Measurements from ENCODE around the gene SPOPL. TPM values are rescaled to one million over a fixed set of nuclear protein-coding genes. Genes with fewer than 3 reads are reported as not detected.

The SPOPL gene
- polyA plus RNA-seq, 1 donor from 2014 or later, result 16.4 TPM

- peak overlapping the region; percentile 95 for H3K4me2 ChIP-seq (ENCODE audit: low read length)
- no peaks in the 10 kb centered on the region for H3K27me3 ChIP-seq (ENCODE audit: insufficient read depth, low read depth, low read length)
- no peak for TF ChIP-seq TAF1 (IDR thresholded peaks at IDR 0.05; ENCODE audit: low read depth)
- TF ChIP-seq RAD21 (conservative IDR thresholded peaks at IDR 0.05), result no peak
- TF ChIP-seq MXI1 (conservative IDR thresholded peaks at IDR 0.05; ENCODE audit: poor library complexity, severe bottlenecking), result no peak
- TF ChIP-seq, protein P1, sequence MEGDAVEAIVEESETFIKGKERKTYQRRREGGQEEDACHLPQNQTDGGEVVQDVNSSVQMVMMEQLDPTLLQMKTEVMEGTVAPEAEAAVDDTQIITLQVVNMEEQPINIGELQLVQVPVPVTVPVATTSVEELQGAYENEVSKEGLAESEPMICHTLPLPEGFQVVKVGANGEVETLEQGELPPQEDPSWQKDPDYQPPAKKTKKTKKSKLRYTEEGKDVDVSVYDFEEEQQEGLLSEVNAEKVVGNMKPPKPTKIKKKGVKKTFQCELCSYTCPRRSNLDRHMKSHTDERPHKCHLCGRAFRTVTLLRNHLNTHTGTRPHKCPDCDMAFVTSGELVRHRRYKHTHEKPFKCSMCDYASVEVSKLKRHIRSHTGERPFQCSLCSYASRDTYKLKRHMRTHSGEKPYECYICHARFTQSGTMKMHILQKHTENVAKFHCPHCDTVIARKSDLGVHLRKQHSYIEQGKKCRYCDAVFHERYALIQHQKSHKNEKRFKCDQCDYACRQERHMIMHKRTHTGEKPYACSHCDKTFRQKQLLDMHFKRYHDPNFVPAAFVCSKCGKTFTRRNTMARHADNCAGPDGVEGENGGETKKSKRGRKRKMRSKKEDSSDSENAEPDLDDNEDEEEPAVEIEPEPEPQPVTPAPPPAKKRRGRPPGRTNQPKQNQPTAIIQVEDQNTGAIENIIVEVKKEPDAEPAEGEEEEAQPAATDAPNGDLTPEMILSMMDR (IDR thresholded peaks at IDR 0.05; ENCODE audit: poor library complexity, severe bottlenecking), result no peak
- TF ChIP-seq, protein P2, sequence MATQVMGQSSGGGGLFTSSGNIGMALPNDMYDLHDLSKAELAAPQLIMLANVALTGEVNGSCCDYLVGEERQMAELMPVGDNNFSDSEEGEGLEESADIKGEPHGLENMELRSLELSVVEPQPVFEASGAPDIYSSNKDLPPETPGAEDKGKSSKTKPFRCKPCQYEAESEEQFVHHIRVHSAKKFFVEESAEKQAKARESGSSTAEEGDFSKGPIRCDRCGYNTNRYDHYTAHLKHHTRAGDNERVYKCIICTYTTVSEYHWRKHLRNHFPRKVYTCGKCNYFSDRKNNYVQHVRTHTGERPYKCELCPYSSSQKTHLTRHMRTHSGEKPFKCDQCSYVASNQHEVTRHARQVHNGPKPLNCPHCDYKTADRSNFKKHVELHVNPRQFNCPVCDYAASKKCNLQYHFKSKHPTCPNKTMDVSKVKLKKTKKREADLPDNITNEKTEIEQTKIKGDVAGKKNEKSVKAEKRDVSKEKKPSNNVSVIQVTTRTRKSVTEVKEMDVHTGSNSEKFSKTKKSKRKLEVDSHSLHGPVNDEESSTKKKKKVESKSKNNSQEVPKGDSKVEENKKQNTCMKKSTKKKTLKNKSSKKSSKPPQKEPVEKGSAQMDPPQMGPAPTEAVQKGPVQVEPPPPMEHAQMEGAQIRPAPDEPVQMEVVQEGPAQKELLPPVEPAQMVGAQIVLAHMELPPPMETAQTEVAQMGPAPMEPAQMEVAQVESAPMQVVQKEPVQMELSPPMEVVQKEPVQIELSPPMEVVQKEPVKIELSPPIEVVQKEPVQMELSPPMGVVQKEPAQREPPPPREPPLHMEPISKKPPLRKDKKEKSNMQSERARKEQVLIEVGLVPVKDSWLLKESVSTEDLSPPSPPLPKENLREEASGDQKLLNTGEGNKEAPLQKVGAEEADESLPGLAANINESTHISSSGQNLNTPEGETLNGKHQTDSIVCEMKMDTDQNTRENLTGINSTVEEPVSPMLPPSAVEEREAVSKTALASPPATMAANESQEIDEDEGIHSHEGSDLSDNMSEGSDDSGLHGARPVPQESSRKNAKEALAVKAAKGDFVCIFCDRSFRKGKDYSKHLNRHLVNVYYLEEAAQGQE (IDR thresholded peaks at IDR 0.05; ENCODE audit: borderline replicate concordance), result no peak
- no peak for TF ChIP-seq POLR2AphosphoS5 (IDR thresholded peaks at IDR 0.05)
- no peak for TF ChIP-seq EP300 (conservative IDR thresholded peaks at IDR 0.05; ENCODE audit: poor library complexity, severe bottlenecking)
- TF ChIP-seq EZH2 (IDR thresholded peaks at IDR 0.05; ENCODE audit: borderline replicate concordance, insufficient read depth, low read length, poor library complexity, severe bottlenecking), result no peak
- TF ChIP-seq SMC3 (conservative IDR thresholded peaks at IDR 0.05; ENCODE audit: poor library complexity), result no peak
- no peaks in the 10 kb centered on the region for H3F3A ChIP-seq (ENCODE audit: insufficient read depth, low read length, poor library complexity, severe bottlenecking)
- H4K20me1 ChIP-seq (ENCODE audit: insufficient read depth), result no peaks in the 10 kb centered on the region
- peak overlapping the region; percentile 72 for H3K9ac ChIP-seq (ENCODE audit: low read length)
- H3K4me3 ChIP-seq (ENCODE audit: low read length), result peak overlapping the region; percentile 88
- H2AFZ ChIP-seq (ENCODE audit: low read depth, low read length), result no peak overlapping the region
- no peaks in the 10 kb centered on the region for H3K9me3 ChIP-seq (ENCODE audit: low read length)
- H3K27ac ChIP-seq (ENCODE audit: low read length), result no peak overlapping the region
- H3K79me2 ChIP-seq (replicated peaks; ENCODE audit: insufficient read depth, low read length), result peaks cover 47% of the 10 kb centered on the region
- H3K36me3 ChIP-seq (ENCODE audit: insufficient read depth, low read length), result no peaks in the 10 kb centered on the region
- no peaks in the 10 kb centered on the region for H3K9me2 ChIP-seq (ENCODE audit: insufficient read depth, low read length)
These were observed 1.5 kb downstream of the SPOPL start for GRCh38 chr2:138503087-138503442.

- Histone ChIP-seq H3F3A (ENCODE audit: insufficient read depth, low read length, poor library complexity, severe bottlenecking) (no peaks in the 10 kb centered on the region), H3K79me2 (replicated peaks; ENCODE audit: insufficient read depth, low read length) (peaks cover 49% of the 10 kb centered on the region), H3K4me2 (ENCODE audit: low read length) (peak overlapping the region; percentile 95), H3K9me3 (ENCODE audit: low read length) (no peaks in the 10 kb centered on the region), H3K4me3 (ENCODE audit: low read length) (peak overlapping the region; percentile 88), H3K27me3 (ENCODE audit: insufficient read depth, low read depth, low read length) (no peaks in the 10 kb centered on the region), H3K9ac (ENCODE audit: low read length) (no peak overlapping the region), H3K36me3 (ENCODE audit: insufficient read depth, low read length) (no peaks in the 10 kb centered on the region), H3K9me2 (ENCODE audit: insufficient read depth, low read length) (no peaks in the 10 kb centered on the region), H4K20me1 (ENCODE audit: insufficient read depth) (no peaks in the 10 kb centered on the region), H3K27ac (ENCODE audit: low read length) (no peak overlapping the region), H2AFZ (ENCODE audit: low read depth, low read length) (no peak overlapping the region)
- TF ChIP-seq MXI1 (conservative IDR thresholded peaks at IDR 0.05; ENCODE audit: poor library complexity, severe bottlenecking) (no peak), RAD21 (conservative IDR thresholded peaks at IDR 0.05) (no peak), EP300 (conservative IDR thresholded peaks at IDR 0.05; ENCODE audit: poor library complexity, severe bottlenecking) (no peak), TAF1 (IDR thresholded peaks at IDR 0.05; ENCODE audit: low read depth) (no peak), SMC3 (conservative IDR thresholded peaks at IDR 0.05; ENCODE audit: poor library complexity) (no peak), EZH2 (IDR thresholded peaks at IDR 0.05; ENCODE audit: borderline replicate concordance, insufficient read depth, low read length, poor library complexity, severe bottlenecking) (no peak), POLR2AphosphoS5 (IDR thresholded peaks at IDR 0.05) (no peak)
- TF ChIP-seq, protein P1 (IDR thresholded peaks at IDR 0.05; ENCODE audit: poor library complexity, severe bottlenecking), result no peak
- TF ChIP-seq, protein P2 (IDR thresholded peaks at IDR 0.05; ENCODE audit: borderline replicate concordance), result no peak
These were observed 2.1 kb downstream of the SPOPL start for GRCh38 chr2:138503652-138504051.
